DOHH2 (cell line): ENCODE data around the gene PAF1.

ENCODE experiments used
- CTCF ChIP-seq: fragments of 200-600 bp; sonication (generic); IDR thresholded peaks from one replicate; pipeline ENCODE4 v1.5.1; 2014; ENCODE audit warnings: antibody characterized with exemption, mild to moderate bottlenecking, low read depth, low read length; ENCODE audit not compliant: poor library complexity, severe bottlenecking
- EZH2phosphoT487 ChIP-seq: fragments of 200-600 bp; sonication (generic); IDR thresholded peaks from 2 replicates; pipeline ENCODE4 v1.6.1; 2017; ENCODE audit warnings: borderline replicate concordance, mild to moderate bottlenecking, antibody characterized with exemption, low read length, moderate library complexity, mixed read lengths

GRCh38 chr19:39363901-39364457 lies 26.9 kb downstream of the PAF1 start:
- no peak for TF ChIP-seq CTCF
- TF ChIP-seq EZH2phosphoT487 = no peak
